AG04450 (cell line): ENCODE results near the gene ZNF502. TPM values are rescaled to one million over a fixed set of nuclear protein-coding genes. Genes with fewer than 3 reads are reported as not detected.
"Not testable (repeated sequence)": the region's sequence is repeated elsewhere in the genome, so short reads cannot be mapped to it uniquely, and the experiment has no call there.

Experiments
- CTCF ChIA-PET: fragments of 300-600, 350-600 bp; formaldehyde crosslinking; extraction: SDS; loops from one replicate; lab custom pipeline; 2022; ENCODE audit warnings: antibody characterized with exemption, inconsistent platforms; lab: Charles Lee
- POLR2A ChIA-PET: fragments of 350-600 bp; formaldehyde crosslinking; extraction: SDS; loops from one replicate; lab custom pipeline; 2021; ENCODE audit warnings: antibody characterized with exemption, inconsistent platforms; lab: Yijun Ruan, JAX
- DNase-seq: peaks from one replicate; pipeline ENCODE4 v3.0.0-alpha.2; 2011; ENCODE audit warnings: low read depth, low spot score
- H3K27ac ChIP-seq: one replicate; pipeline ENCODE4 v1.5.1; 2012; ENCODE audit warnings: low read depth, low read length, control low read depth
- H3K27me3 ChIP-seq: one replicate; pipeline ENCODE4 v1.6.0; 2012; ENCODE audit warnings: low read length; ENCODE audit not compliant: control insufficient read depth, insufficient read depth
- H3K4me3 ChIP-seq: 2 replicates; pipeline ENCODE4 v1.5.1; 2011; ENCODE audit warnings: mild to moderate bottlenecking, low read depth, low read length, control low read depth
- H3K9me3 ChIP-seq: 2 replicates; pipeline ENCODE4 v1.5.1; 2012; ENCODE audit warnings: low read length; ENCODE audit not compliant: control insufficient read depth, insufficient read depth
- CTCF ChIP-seq: IDR thresholded peaks from 2 replicates; pipeline ENCODE4 v1.5.1; 2011; ENCODE audit warnings: low read depth, low read length, control low read depth, inconsistent platforms
- polyA minus RNA-seq: library from RNA; depleted of rRNA, polyadenylated mRNA; stranded (reverse); fragments of >200 nt; gene quantifications from 2 replicates; pipeline ENCODE4 v1.2.3, GENCODE V29; 2011; rRNA and poly(A)+ RNA removed
- polyA plus RNA-seq: library from polyadenylated mRNA; depleted of rRNA; stranded (reverse); fragments of >200 nt; gene quantifications from 2 replicates; pipeline ENCODE4 v1.2.3, GENCODE V29; 2011; rRNA removed

The ZNF502 gene
- polyA plus RNA-seq (3.0 and 4.0 TPM in 2 replicates), polyA minus RNA-seq (2.2 and 3.2 TPM in 2 replicates)

- peak; percentile 62 for DNase-seq
- ChIA-PET CTCF (no interaction called here), POLR2A (interaction anchor here (0.6 to 1.6 kb wide), 4 partner anchors 17 to 128 kb away, joined by 4 to 18 read pairs (median 6); partner anchors contain the start of genes KIAA1143, KIF15, ZNF501 and ZNF660)
- Histone ChIP-seq H3K27ac (peak within 1 kb of the TSS; percentile 59), H3K9me3 (peaks cover 38% of the 10 kb centered on the region), H3K4me3 (peak within 1 kb of the TSS; percentile 91), H3K27me3 (no peaks in the 10 kb centered on the region)
- peak; percentile 39 for TF ChIP-seq CTCF
Measured at GRCh38 chr3:44712455-44713075, at the start of gene ZNF502. Gene ZNF502, plus strand, starts transcription at chr3:44712660. Its CDS starts 7,602 bp downstream, at chr3:44720262.

- Histone ChIP-seq H3K9me3 (peaks cover 8% of the 10 kb centered on the region; the same call in 1 of the 2 replicates), H3K27ac (no peak overlapping the region), H3K27me3 (no peaks in the 10 kb centered on the region), H3K4me3 (no peak overlapping the region)
- ChIA-PET CTCF (no interaction called here), POLR2A (no interaction called here)
- DNase-seq: no peak
- TF ChIP-seq CTCF: no peak
Measured at GRCh38 chr3:44665173-44665572, 47.3 kb upstream of the ZNF502 start.

DNA sequence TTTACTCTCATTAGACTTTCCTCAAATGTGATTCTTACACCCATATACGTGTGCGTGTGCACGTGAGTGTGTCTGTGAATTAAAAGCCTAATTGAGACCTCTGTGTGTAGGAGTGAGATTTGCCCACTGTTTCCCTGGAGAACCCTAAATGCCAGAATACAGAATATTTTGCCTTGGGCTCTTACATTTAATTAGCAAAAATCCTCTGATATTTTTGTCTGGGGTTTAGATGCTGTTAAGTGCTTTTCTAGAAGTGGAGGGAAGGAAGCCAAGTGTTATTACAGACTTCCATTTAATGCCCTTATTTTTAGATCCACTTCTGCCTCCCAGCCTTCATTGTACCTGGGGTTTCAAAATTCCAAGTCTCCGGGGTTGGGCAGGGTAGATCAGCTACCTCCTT, 46.1 kb upstream of the ZNF502 start:
- H3K27me3 ChIP-seq: no peaks in the 10 kb centered on the region
- no peak for TF ChIP-seq CTCF
- peaks cover 4% of the 10 kb centered on the region; the same call in 1 of the 2 replicates for H3K9me3 ChIP-seq
- DNase-seq: no peak
- no peak overlapping the region for H3K4me3 ChIP-seq
- ChIA-PET CTCF (no interaction called here), POLR2A (no interaction called here)
- H3K27ac ChIP-seq: no peak overlapping the region

DNA sequence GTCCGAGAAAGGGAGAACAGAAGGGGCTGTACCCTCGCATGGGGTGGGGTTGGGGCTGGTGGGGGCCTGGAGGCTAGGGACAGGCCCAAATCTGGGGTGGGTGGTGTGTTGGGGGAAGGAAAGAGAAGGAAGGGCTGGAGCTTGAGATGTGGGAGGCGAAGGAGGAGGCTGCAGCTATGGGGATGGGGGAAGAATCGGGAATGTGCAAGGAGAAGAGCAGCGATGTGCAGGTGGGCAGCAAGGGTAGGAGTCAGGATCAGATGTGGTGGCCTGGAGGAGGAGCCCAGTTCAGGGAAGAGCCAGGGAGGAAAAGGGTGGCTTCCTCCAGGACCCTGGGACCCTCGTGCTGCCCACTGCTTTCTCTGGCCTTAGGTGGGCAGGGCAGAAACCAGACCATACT, 42.7 kb upstream of the ZNF502 start:
- Histone ChIP-seq H3K4me3 (no peak overlapping the region), H3K9me3 (no peaks in the 10 kb centered on the region; the same call in 1 of the 2 replicates), H3K27me3 (no peaks in the 10 kb centered on the region), H3K27ac (no peak overlapping the region)
- ChIA-PET POLR2A (no interaction called here), CTCF (no interaction called here)
- TF ChIP-seq CTCF: no peak
- no peak for DNase-seq

DNA sequence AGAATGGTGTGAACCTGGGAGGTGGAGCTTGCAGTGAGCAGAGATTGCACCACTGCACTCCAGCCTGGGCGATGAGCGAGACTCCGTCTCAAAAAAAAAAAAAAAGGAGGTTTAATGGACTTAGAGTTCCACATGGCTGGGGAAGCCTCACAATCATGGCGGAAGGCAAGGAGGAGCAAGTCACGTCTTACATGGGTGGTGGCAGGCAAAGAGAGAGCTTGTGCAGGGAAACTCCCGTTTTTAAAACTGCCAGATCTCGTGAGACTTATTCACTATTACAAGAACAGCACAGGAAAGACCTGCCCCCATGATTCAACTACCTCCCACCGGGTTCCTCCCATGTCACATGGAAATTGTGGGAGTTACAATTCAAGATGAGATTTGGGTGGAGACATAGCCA, 39.0 kb upstream of the ZNF502 start:
- H3K27me3 ChIP-seq, H3K4me3 ChIP-seq, H3K27ac ChIP-seq, CTCF ChIA-PET, H3K9me3 ChIP-seq, DNase-seq, POLR2A ChIA-PET: not testable (repeated sequence)
